GM12873 (cell line): Measurements from ENCODE around the gene MTA3.

Experiments
- CTCF ChIP-seq: IDR thresholded peaks from 2 replicates; pipeline ENCODE4 v1.5.1; 2012; ENCODE audit warnings: low read depth, mild to moderate bottlenecking, moderate library complexity, low read length, control low read depth; ENCODE audit not compliant: insufficient read depth; ENCODE audit errors: missing control alignments

The MTA3 gene

GRCh38 chr2:42545023-42545721 is 23.3 kb upstream of the MTA3 start:
- no peak for TF ChIP-seq CTCF

- TF ChIP-seq CTCF: no peak
These were observed 22.5 kb upstream of the MTA3 start for GRCh38 chr2:42545841-42546390.

GRCh38 chr2:42547014-42547413 is 21.4 kb upstream of the MTA3 start:
- no peak for TF ChIP-seq CTCF

- TF ChIP-seq CTCF: no peak
These were observed 20.8 kb upstream of the MTA3 start for GRCh38 chr2:42547446-42548295.

- no peak for TF ChIP-seq CTCF
These were observed 17.6 kb upstream of the MTA3 start for GRCh38 chr2:42550870-42551269.

GRCh38 chr2:42554392-42554791 is 14.0 kb upstream of the MTA3 start:
- no peak for TF ChIP-seq CTCF

- no peak for TF ChIP-seq CTCF
These were observed 12.0 kb upstream of the MTA3 start for GRCh38 chr2:42556315-42556890.
